GM23338 (cell line): ENCODE data around the gene SPINK7. TPM values are rescaled to one million over a fixed set of nuclear protein-coding genes. Genes with fewer than 3 reads are reported as not detected.

ENCODE experiments used
- ATAC-seq: fragments of 200-7000 bp; cut with Tn5 transposase; 3 replicates; pipeline ENCODE4 v1.9.1; 2020
- DNase-seq: peaks from one replicate; pipeline ENCODE4 v3.0.0-alpha.2; 2015; ENCODE audit warnings: low spot score
- H2AFZ ChIP-seq: fragments of 200-600 bp; sonication (generic); 2 replicates; pipeline ENCODE4 v1.8.0; 2016; ENCODE audit warnings: antibody characterized with exemption, mild to moderate bottlenecking, moderate library complexity
- H3F3A ChIP-seq: fragments of 200-600 bp; sonication (generic); replicated peaks from 2 replicates; pipeline ENCODE4 v1.8.0; 2017; ENCODE audit warnings: antibody characterized with exemption, mixed run types, low read depth
- H3K27ac ChIP-seq: fragments of 200-600 bp; sonication (generic); 2 replicates; pipeline ENCODE4 v1.6.1; 2016; ENCODE audit warnings: low read depth
- H3K27me3 ChIP-seq: fragments of 200-600 bp; sonication (generic); 2 replicates; pipeline ENCODE4 v1.8.0; 2016; ENCODE audit warnings: mild to moderate bottlenecking, mixed run types, moderate library complexity; ENCODE audit not compliant: insufficient read depth
- H3K36me3 ChIP-seq: fragments of 200-600 bp; sonication (generic); 2 replicates; pipeline ENCODE4 v1.8.0; 2016; ENCODE audit warnings: mild to moderate bottlenecking; ENCODE audit not compliant: insufficient read depth
- H3K4me1 ChIP-seq: fragments of 200-600 bp; sonication (generic); 2 replicates; pipeline ENCODE4 v1.8.0; 2016; ENCODE audit warnings: mild to moderate bottlenecking, moderate library complexity; ENCODE audit not compliant: insufficient read depth
- H3K4me2 ChIP-seq: fragments of 200-600 bp; sonication (generic); 2 replicates; pipeline ENCODE4 v1.7.1; 2017; ENCODE audit warnings: mixed run types
- H3K4me3 ChIP-seq: fragments of 200-600 bp; sonication (generic); 2 replicates; pipeline ENCODE4 v1.6.1; 2016; ENCODE audit warnings: mixed run types
- H3K79me2 ChIP-seq: fragments of 200-600 bp; sonication (generic); replicated peaks from 2 replicates; pipeline ENCODE4 v1.8.0; 2017; ENCODE audit warnings: mild to moderate bottlenecking; ENCODE audit not compliant: insufficient read depth
- H3K9me2 ChIP-seq: fragments of 200-600 bp; sonication (generic); 2 replicates; pipeline ENCODE4 v1.8.0; 2017; ENCODE audit not compliant: insufficient read depth
- H4K20me1 ChIP-seq: fragments of 200-600 bp; sonication (generic); replicated peaks from 2 replicates; pipeline ENCODE4 v1.8.0; 2017; ENCODE audit warnings: mild to moderate bottlenecking; ENCODE audit not compliant: insufficient read depth
- H3K27ac Mint-ChIP-seq: 2 replicates; pipeline ENCODE4 v1.8.0; 2020; ENCODE audit warnings: inconsistent platforms, mild to moderate bottlenecking, moderate library complexity, mixed read lengths
- H3K27me3 Mint-ChIP-seq: 3 replicates; pipeline ENCODE4 v1.8.0; 2022; ENCODE audit warnings: low read depth, mild to moderate bottlenecking, moderate library complexity, mixed read lengths, inconsistent platforms; ENCODE audit not compliant: insufficient read depth, poor library complexity
- H3K36me3 Mint-ChIP-seq: 3 replicates; pipeline ENCODE4 v1.8.0; 2021; ENCODE audit warnings: low read depth, mild to moderate bottlenecking, inconsistent platforms, moderate library complexity, mixed read lengths
- H3K4me1 Mint-ChIP-seq: 3 replicates; pipeline ENCODE4 v1.8.0; 2020; ENCODE audit warnings: mild to moderate bottlenecking, inconsistent platforms, mixed read lengths
- H3K4me3 Mint-ChIP-seq: 3 replicates; pipeline ENCODE4 v1.8.0; 2021; ENCODE audit warnings: moderate library complexity, mild to moderate bottlenecking, inconsistent platforms, mixed read lengths
- H3K9me3 Mint-ChIP-seq: 3 replicates; pipeline ENCODE4 v1.8.0; 2020; ENCODE audit warnings: moderate library complexity, mild to moderate bottlenecking, inconsistent platforms, mixed read lengths
- CTCF ChIP-seq, 2 experiments: fragments of 200-600 bp in 1 of 2; sonication (generic) in 1 of 2; conservative IDR thresholded peaks; 2 replicates each; pipeline versions ENCODE4 v1.5.1 to v1.6.1; 2016 to 2017; ENCODE audit warnings: antibody characterized with exemption in 2 of 2, low read depth in 2 of 2, mild to moderate bottlenecking in 2 of 2, moderate library complexity in 1 of 2
- ETS1 ChIP-seq: IDR thresholded peaks from 2 replicates; pipeline ENCODE4 v1.6.1; 2016; ENCODE audit warnings: antibody characterized with exemption
- EZH2phosphoT487 ChIP-seq: fragments of 200-600 bp; sonication (generic); IDR thresholded peaks from one replicate; pipeline ENCODE4 v1.8.1; 2018; ENCODE audit warnings: antibody characterized with exemption; ENCODE audit not compliant: unreplicated experiment
- ZNF462 ChIP-seq: fragments of 250-450 bp; sonication (Bioruptor Pico); IDR thresholded peaks from 2 replicates; pipeline ENCODE4 v1.5.0; 2020; ENCODE audit warnings: mild to moderate bottlenecking, moderate library complexity
- polyA plus RNA-seq: library from polyadenylated mRNA; unstranded; fragments of >200 nt; fragmentation: Nextera tagmentation; extraction: Ambion mirVana; gene quantifications from 2 replicates; pipeline ENCODE4 v1.2.1, GENCODE V29; 2016
- total RNA-seq: library from RNA; depleted of rRNA; stranded (reverse); fragments of >200 nt; shearing (Covaris generic); gene quantifications from 2 replicates; pipeline ENCODE4 v1.2.3, GENCODE V29; 2014
- TF ChIP-seq, protein P1 (sequence below): IDR thresholded peaks from one replicate; pipeline ENCODE4 v1.6.1; 2018; ENCODE audit warnings: antibody characterized with exemption; ENCODE audit not compliant: unreplicated experiment

The SPINK7 gene
- total and polyA plus RNA-seq, 2 experiments from 2014 or later, result not detected

DNA sequence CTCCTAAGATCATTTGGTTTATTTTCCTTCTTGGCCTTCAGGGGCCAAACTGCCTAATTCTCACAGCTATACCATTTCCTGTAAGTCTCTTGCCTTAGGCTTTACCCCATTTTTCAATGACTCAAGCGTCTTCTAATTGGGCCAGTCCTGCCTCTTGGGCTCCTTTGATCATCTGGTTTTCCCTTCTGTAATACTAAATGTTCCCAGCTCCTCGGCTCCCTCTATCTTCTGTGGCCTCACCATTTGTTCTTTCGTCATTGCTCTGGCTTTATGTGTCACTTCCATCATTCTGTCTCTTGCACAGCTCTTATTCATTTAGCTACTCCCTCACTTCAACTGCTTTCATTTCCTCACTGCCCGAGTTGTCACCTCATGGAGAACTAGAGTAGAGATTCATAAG, 14.5 kb upstream of the SPINK7 start (continued):
- TF ChIP-seq ZNF462 (CRISPR knock-in tag), result no peak

DNA sequence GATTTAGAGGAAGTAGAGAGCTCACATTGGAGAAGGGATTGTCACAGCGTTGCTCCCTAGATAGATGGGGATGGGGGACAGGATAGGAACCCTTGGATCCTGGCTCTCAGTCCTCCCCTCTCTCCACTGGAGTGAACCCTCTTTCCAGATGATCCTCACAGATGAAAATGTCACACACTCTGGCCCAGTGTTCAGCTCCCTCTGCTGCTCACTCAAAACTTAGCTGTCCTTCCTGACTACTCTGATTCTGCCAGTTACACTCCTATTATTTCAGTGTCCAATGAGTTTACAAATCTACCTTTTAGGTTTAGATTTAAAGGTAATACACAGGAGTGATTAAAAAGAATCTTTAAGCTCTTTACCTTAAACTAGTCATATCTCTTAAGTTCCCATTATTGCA, 5.8 kb upstream of the SPINK7 start:
- no peaks in the 10 kb centered on the region for H3K27me3 Mint-ChIP-seq
- H3K27me3 ChIP-seq, result no peaks in the 10 kb centered on the region
- no peak overlapping the region for H3K27ac Mint-ChIP-seq
- no peak overlapping the region for H3K4me2 ChIP-seq
- H3K9me3 Mint-ChIP-seq, result peaks cover 10% of the 10 kb centered on the region; the same call in 2 of the 3 replicates
- H3K9me2 ChIP-seq, result peaks cover 12% of the 10 kb centered on the region; the same call in 1 of the 2 replicates
- no peak overlapping the region for H3K4me3 ChIP-seq
- no peak overlapping the region for H2AFZ ChIP-seq
- no peak overlapping the region for H3K27ac ChIP-seq
- ATAC-seq, result peak; percentile 40
- H3F3A ChIP-seq, result no peaks in the 10 kb centered on the region
- H3K4me1 ChIP-seq, result no peaks in the 10 kb centered on the region
- H3K4me3 Mint-ChIP-seq, result no peak overlapping the region
- TF ChIP-seq ETS1 (no peak), CTCF (conservative IDR thresholded peaks at IDR 0.05; ENCODE audit: low read depth in 2 of 2) (peak; percentile 8 to 53; a peak in 2 of 4 replicates), EZH2phosphoT487 (no peak)
- TF ChIP-seq, protein P1, sequence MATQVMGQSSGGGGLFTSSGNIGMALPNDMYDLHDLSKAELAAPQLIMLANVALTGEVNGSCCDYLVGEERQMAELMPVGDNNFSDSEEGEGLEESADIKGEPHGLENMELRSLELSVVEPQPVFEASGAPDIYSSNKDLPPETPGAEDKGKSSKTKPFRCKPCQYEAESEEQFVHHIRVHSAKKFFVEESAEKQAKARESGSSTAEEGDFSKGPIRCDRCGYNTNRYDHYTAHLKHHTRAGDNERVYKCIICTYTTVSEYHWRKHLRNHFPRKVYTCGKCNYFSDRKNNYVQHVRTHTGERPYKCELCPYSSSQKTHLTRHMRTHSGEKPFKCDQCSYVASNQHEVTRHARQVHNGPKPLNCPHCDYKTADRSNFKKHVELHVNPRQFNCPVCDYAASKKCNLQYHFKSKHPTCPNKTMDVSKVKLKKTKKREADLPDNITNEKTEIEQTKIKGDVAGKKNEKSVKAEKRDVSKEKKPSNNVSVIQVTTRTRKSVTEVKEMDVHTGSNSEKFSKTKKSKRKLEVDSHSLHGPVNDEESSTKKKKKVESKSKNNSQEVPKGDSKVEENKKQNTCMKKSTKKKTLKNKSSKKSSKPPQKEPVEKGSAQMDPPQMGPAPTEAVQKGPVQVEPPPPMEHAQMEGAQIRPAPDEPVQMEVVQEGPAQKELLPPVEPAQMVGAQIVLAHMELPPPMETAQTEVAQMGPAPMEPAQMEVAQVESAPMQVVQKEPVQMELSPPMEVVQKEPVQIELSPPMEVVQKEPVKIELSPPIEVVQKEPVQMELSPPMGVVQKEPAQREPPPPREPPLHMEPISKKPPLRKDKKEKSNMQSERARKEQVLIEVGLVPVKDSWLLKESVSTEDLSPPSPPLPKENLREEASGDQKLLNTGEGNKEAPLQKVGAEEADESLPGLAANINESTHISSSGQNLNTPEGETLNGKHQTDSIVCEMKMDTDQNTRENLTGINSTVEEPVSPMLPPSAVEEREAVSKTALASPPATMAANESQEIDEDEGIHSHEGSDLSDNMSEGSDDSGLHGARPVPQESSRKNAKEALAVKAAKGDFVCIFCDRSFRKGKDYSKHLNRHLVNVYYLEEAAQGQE, result no peak
- H4K20me1 ChIP-seq, result no peaks in the 10 kb centered on the region
- no peaks in the 10 kb centered on the region for H3K36me3 ChIP-seq
- no peaks in the 10 kb centered on the region for H3K36me3 Mint-ChIP-seq
- DNase-seq, result no peak
- no peaks in the 10 kb centered on the region; the same call in 2 of the 3 replicates for H3K4me1 Mint-ChIP-seq
- no peaks in the 10 kb centered on the region for H3K79me2 ChIP-seq
